ENCODE data around the gene VAV1. TPM values are rescaled to one million over a fixed set of nuclear protein-coding genes. Genes with fewer than 3 reads are reported as not detected.
"Not testable (repeated sequence)": the region's sequence is repeated elsewhere in the genome, so short reads cannot be mapped to it uniquely, and the experiment has no call there.

VAV1 gene
- total RNA-seq, 4 donors from 2014 or later = 0.83 to 7.6 (median 3.6) TPM

DNA sequence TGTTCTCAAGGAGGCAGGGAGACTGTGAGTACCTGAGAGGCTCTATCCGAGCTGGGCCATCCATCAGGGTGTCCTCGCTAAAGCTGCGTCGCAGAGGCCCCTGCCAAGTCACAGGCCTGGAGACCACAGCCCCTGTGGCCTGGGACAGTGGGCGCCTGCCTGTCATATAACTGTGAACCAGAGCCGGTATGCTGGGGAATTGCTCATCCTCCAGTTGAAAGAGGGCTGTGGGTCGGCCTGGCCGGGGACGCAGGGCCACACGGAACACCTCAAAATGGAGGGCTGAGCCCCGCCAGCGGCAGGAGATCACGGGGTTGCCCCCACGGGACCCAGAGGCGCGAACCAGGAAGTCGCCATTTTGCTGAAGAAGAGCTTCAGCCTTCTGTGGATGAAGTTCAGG is 11.9 kb upstream of the VAV1 start:
- H3K9me3 ChIP-seq = no peaks in the 10 kb centered on the region
- peaks cover 0 to 9% (median 4%) of the 10 kb centered on the region in 3 donors for H3K4me1 ChIP-seq
- H3K27ac ChIP-seq = no peak overlapping the region
- H3K27me3 ChIP-seq = peaks cover 0 to 6% (median 0%) of the 10 kb centered on the region in 4 donors
- TF ChIP-seq POLR2A (IDR thresholded peaks at IDR 0.05) = no peak
- TF ChIP-seq CTCF (IDR thresholded peaks at IDR 0.05) = no peak
- DNase-seq = no peak
- WGBS, 2 donors = 94% methylated on average over 4 to 15 of the region's 17 CpGs
- H3K36me3 ChIP-seq = peaks cover 0 to 67% (median 4%) of the 10 kb centered on the region in 3 donors
- intact Hi-C loops (cut with DNase I) = no loop called here
- H3K4me3 ChIP-seq = no peak overlapping the region

DNA sequence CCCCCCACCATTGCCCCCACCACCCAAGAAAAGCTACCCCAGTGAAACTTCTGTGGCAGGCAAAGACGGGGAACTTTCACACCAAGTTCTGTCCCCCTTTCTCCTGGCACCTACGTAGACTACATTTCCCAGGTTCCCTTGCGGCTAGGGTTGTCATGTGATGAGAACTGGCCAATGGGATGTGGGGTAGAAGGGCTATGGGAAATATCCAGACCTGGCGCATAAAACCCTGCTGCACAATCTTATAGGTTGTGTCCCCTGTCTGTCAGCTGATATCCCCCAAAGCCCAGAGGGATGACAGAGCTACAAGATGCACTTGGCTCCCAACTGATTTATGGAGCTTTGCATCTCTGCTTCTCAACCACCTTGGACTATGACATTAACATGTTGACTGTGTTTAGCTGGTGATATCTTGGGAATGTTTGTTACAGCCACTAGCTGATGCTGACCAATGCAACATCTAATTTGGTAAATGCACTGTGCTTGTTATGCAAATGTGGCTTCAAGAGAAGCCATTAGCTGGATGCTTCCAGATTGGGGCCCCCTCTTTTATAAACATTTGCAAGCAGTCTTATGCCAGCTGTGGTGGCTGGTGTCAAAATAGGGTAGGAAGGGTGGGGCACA is 11.3 kb upstream of the VAV1 start:
- Histone ChIP-seq H3K36me3 (peaks cover 0 to 64% (median 4%) of the 10 kb centered on the region in 3 donors), H3K4me3 (no peak overlapping the region), H3K4me1 (peaks cover 4 to 14% (median 4%) of the 10 kb centered on the region in 3 donors), H3K27me3 (peaks cover 0 to 11% (median 0%) of the 10 kb centered on the region in 4 donors), H3K27ac (no peak overlapping the region), H3K9me3 (no peaks in the 10 kb centered on the region)
- no peak for DNase-seq
- TF ChIP-seq POLR2A (IDR thresholded peaks at IDR 0.05) = no peak
- no peak for TF ChIP-seq CTCF (IDR thresholded peaks at IDR 0.05)
- 80 to 94% methylated on average over 2 to 4 of the region's 4 CpGs for WGBS, 2 donors
- intact Hi-C loops (cut with DNase I) = no loop called here

- intact Hi-C loops (cut with DNase I); H3K9me3 ChIP-seq: not testable (repeated sequence)
These were observed 10.2 kb upstream of the VAV1 start for GRCh38 chr19:6762253-6762797.

DNA sequence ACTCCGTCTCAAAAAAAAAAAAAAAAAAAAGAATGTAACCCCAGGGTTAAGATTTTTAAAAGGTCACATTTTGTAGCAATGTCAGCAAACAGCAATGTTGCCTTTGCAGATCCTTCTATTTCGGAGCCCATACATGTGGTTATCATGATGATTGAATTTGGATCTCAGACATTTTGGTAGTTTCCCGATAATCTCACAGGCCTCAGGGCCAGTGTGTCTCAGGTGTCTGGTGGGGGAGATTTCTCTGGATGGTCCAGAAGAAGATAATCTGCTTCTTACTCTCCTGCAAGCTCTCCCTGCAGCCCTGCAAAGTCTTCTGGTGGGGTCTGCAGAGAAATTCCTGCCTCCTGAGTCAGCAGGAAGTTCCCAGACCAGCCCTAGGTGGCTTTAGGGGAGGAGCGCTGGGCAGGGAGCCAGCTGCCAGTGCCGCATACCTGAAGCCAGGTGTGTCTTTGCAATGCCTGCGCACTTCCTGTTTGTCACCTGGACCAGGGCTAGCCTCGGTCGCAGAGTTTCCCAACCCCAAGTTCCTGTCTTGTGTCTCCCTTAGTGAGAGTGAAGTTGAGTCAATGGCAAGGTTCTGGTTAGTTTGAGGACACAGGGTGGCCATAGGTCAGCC is 6.7 kb upstream of the VAV1 start:
- WGBS, 2 donors = 28 to 36% methylated on average over 3 to 5 of the region's 8 CpGs
- no peaks in the 10 kb centered on the region for H3K9me3 ChIP-seq

More at GRCh38 chr19:6762253-6762797, 10.2 kb upstream of the VAV1 start:
- peak overlapping the region in 1 of 4 donors; percentile 3 for H3K27ac ChIP-seq
- not testable (repeated sequence) for DNase-seq, H3K4me3 ChIP-seq
- WGBS, 2 donors = 66 to 67% methylated on average over 8 of the region's 8 CpGs
- peaks cover 0 to 61% (median 4%) of the 10 kb centered on the region in 3 donors for H3K36me3 ChIP-seq
- H3K4me1 ChIP-seq = peaks cover 4 to 26% (median 8%) of the 10 kb centered on the region in 3 donors
- peaks cover 0 to 18% (median 0%) of the 10 kb centered on the region in 4 donors for H3K27me3 ChIP-seq

More for the DNA sequence above, 6.7 kb upstream of the VAV1 start:
- no peak for DNase-seq
- H3K4me1 ChIP-seq = peaks cover 4 to 34% (median 15%) of the 10 kb centered on the region in 3 donors
- intact Hi-C loops (cut with DNase I) = no loop called here
- H3K36me3 ChIP-seq = peaks cover 0 to 26% (median 0%) of the 10 kb centered on the region in 3 donors
- H3K27me3 ChIP-seq = peaks cover 0 to 26% (median 0%) of the 10 kb centered on the region in 4 donors
- TF ChIP-seq POLR2A (IDR thresholded peaks at IDR 0.05) (peak in 2 of 4 donors; percentile 47 to 58), CTCF (IDR thresholded peaks at IDR 0.05) (peak in 1 of 6 experiments; percentile 4)
- H3K27ac ChIP-seq = peak overlapping the region; percentile 87 to 92 (median 90)
- H3K4me3 ChIP-seq = peak overlapping the region; percentile 37 to 74 (median 56)

Measured in esophagus squamous epithelium (tissue), 5 donors.